PFSK-1 (cell line): ENCODE measurements around the gene RER1.

ENCODE experiments used
- FOXP2 ChIP-seq: optimal IDR thresholded peaks from 2 replicates; pipeline ENCODE3; 2011; ENCODE audit warnings: borderline replicate concordance, control low read depth, inconsistent platforms; ENCODE audit not compliant: insufficient read depth; ENCODE audit errors: extremely low read length, extremely low read depth
- POLR2AphosphoS5 ChIP-seq: IDR thresholded peaks from 2 replicates; pipeline ENCODE4 v1.6.1; 2012; ENCODE audit warnings: low read depth, mild to moderate bottlenecking, control low read depth, low read length, moderate library complexity
- SIN3A ChIP-seq: IDR thresholded peaks from 2 replicates; pipeline ENCODE4 v1.6.1; 2012; ENCODE audit warnings: mild to moderate bottlenecking, low read length, moderate library complexity, borderline replicate concordance; ENCODE audit not compliant: insufficient read depth
- TAF1 ChIP-seq: IDR thresholded peaks from 2 replicates; pipeline ENCODE4 v1.6.1; 2012; ENCODE audit warnings: low read length, control low read depth, borderline replicate concordance; ENCODE audit not compliant: insufficient read depth

DNA sequence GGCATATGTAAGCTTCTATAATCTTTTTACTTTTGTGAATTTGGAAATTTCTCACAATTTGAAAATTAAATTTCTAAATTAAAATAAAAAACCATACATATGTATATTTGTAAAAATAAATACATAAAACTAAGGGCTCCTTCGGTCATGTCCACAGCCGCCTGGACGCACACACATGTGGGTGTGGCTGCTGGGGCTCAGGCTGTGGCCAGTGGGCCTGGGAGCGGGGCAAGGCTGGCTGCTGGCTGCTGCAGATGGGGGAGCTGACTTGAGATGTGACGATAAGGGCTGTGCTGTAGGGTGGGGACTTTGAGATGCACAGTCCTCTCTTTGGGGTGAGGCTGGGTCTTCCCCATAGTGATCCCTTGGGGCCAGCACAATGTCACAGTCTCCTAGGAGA lies 4.8 kb downstream of the RER1 start:
- no peak for TF ChIP-seq POLR2AphosphoS5
- no peak for TF ChIP-seq SIN3A
- TF ChIP-seq TAF1: no peak
- TF ChIP-seq FOXP2: no peak
